ENCODE data around the gene MS4A10. TPM values are rescaled to one million over a fixed set of nuclear protein-coding genes. Genes with fewer than 3 reads are reported as not detected.

Gene MS4A10
- total and polyA plus RNA-seq, 10 donors: not detected

DNA sequence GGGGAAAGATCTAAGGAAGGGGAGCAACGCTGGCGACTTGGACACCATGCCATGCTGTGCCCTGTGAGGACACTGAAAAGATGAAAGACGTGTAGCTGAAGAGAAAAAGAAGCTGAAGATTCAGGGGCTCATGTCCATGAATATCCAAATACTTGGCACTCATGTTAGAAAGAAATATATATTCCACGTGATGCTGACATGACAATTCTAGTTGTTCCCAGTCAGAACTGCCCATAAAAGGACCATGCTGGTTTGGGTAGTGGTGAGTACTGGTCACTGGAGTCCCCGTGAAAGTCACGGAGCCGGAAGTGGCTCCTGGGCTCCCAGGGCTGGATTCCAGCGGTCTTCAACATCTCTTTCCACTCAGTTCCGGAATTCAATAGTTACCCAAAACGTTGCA is 18.6 kb upstream of the MS4A10 start:
- Histone ChIP-seq H3K4me3 (no peak overlapping the region), H3K36me3 (no peaks in the 10 kb centered on the region), H3K27ac (no peak overlapping the region), H3K4me1 (peaks cover 0 to 21% (median 2%) of the 10 kb centered on the region in 6 donors), H3K27me3 (replicated peaks in 1 of 7) (peaks cover 0 to 59% (median 15%) of the 10 kb centered on the region in 7 donors), H3K9me3 (no peaks in the 10 kb centered on the region)
- DNase-seq: peak; percentile 14
- 83 to 91% (median 86%) methylated on average over 10 of the region's 10 CpGs for WGBS, 5 donors
- TF ChIP-seq, protein P1, sequence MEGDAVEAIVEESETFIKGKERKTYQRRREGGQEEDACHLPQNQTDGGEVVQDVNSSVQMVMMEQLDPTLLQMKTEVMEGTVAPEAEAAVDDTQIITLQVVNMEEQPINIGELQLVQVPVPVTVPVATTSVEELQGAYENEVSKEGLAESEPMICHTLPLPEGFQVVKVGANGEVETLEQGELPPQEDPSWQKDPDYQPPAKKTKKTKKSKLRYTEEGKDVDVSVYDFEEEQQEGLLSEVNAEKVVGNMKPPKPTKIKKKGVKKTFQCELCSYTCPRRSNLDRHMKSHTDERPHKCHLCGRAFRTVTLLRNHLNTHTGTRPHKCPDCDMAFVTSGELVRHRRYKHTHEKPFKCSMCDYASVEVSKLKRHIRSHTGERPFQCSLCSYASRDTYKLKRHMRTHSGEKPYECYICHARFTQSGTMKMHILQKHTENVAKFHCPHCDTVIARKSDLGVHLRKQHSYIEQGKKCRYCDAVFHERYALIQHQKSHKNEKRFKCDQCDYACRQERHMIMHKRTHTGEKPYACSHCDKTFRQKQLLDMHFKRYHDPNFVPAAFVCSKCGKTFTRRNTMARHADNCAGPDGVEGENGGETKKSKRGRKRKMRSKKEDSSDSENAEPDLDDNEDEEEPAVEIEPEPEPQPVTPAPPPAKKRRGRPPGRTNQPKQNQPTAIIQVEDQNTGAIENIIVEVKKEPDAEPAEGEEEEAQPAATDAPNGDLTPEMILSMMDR (IDR thresholded peaks at IDR 0.05 in 8 of 11, conservative IDR thresholded peaks at IDR 0.05 in 3 of 11): no peak
- TF ChIP-seq POLR2AphosphoS5 (IDR thresholded peaks at IDR 0.05) (no peak), POLR2A (IDR thresholded peaks at IDR 0.05) (no peak)
- intact Hi-C loops (cut with DNase I; ENCODE audit: low total_unique reads): no loop called here

DNA sequence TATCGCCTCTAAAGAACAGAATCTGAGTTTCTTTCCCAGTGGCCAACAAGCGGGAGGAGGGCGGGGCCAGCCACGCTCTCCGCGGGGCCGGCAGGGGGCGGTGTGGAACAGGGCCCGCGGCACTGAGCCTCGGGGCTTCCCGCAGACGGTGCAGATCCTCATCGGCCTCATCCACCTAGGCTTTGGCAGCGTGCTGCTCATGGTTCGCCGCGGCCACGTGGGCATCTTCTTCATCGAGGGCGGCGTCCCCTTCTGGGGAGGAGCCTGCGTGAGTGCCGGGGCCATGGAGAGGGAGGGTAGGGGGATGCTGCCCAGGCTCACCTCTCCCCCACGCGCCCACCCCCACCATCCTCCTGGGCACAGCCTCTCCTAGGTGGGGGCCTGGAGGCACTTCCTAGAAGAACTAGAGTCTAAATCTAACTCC is 17.7 kb upstream of the MS4A10 start:
- DNase-seq: peak; percentile 70
- Histone ChIP-seq H3K27me3 (replicated peaks in 1 of 7) (peaks cover 0 to 66% (median 15%) of the 10 kb centered on the region in 7 donors), H3K36me3 (no peaks in the 10 kb centered on the region), H3K27ac (no peak overlapping the region), H3K9me3 (no peaks in the 10 kb centered on the region), H3K4me3 (no peak overlapping the region), H3K4me1 (peaks cover 0 to 13% (median 0%) of the 10 kb centered on the region in 6 donors)
- TF ChIP-seq, protein P1 (IDR thresholded peaks at IDR 0.05 in 8 of 11, conservative IDR thresholded peaks at IDR 0.05 in 3 of 11): peak in 4 of 11 experiments; percentile 23 to 43 (median 33)
- TF ChIP-seq POLR2AphosphoS5 (IDR thresholded peaks at IDR 0.05) (no peak), POLR2A (IDR thresholded peaks at IDR 0.05) (no peak)
- WGBS, 5 donors: 36 to 48% (median 39%) methylated on average over 13 to 26 of the region's 26 CpGs
- intact Hi-C loops (cut with DNase I; ENCODE audit: low total_unique reads): no loop called here

DNA sequence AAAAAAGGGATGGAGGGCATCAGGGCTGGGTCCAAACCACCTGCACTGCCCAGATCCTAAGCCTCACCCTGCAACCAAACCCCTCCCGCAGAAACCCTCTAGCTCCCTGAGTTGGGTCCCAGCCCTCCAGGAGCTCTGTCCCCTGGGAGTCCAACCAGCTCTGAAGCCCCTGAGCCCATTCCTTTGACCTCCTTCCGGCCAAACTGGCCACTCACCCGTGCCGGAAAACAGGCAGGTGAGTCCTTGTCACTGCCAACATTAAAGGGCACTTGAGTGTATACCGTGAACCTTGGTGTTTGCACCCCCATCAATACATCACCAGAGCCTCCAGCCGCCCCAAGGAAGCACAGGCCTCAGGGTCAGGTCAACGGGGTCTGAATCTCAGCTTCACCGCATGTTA is 16.9 kb upstream of the MS4A10 start:
- peak; percentile 64 for DNase-seq
- intact Hi-C loops (cut with DNase I; ENCODE audit: low total_unique reads): no loop called here
- no peak overlapping the region for H3K4me3 ChIP-seq
- WGBS, 5 donors: 84 to 94% (median 93%) methylated on average over 8 of the region's 8 CpGs
- H3K27me3 ChIP-seq (replicated peaks in 1 of 7): peaks cover 0 to 68% (median 19%) of the 10 kb centered on the region in 7 donors
- no peaks in the 10 kb centered on the region for H3K36me3 ChIP-seq
- H3K9me3 ChIP-seq: no peaks in the 10 kb centered on the region
- TF ChIP-seq, protein P1 (IDR thresholded peaks at IDR 0.05 in 8 of 11, conservative IDR thresholded peaks at IDR 0.05 in 3 of 11): no peak
- TF ChIP-seq POLR2A (IDR thresholded peaks at IDR 0.05): no peak
- TF ChIP-seq POLR2AphosphoS5 (IDR thresholded peaks at IDR 0.05): no peak
- no peak overlapping the region for H3K27ac ChIP-seq
- peaks cover 0 to 5% (median 0%) of the 10 kb centered on the region in 6 donors for H3K4me1 ChIP-seq

DNA sequence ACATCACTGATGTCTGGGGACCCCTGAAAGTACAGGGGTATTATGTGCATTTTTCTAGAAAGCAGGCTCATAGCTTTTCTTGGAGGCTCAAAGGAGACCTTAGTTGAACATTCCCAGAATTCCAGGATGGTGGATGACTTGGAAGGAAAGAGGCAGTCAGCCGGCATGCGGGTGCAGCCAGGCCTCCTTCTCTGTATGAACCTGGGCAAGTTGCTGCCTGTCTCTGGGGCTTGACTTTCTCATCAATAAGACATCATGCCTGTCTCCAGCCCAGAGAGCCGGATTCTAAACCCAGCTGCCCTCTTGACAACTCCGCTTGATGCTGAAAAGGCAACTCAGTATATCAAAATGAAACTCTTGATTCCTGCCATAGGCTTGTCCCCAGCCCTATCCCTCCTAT is 15.9 kb upstream of the MS4A10 start:
- H3K9me3 ChIP-seq: no peaks in the 10 kb centered on the region
- H3K4me1 ChIP-seq: no peaks in the 10 kb centered on the region
- H3K27ac ChIP-seq: no peak overlapping the region
- intact Hi-C loops (cut with DNase I; ENCODE audit: low total_unique reads): no loop called here
- H3K27me3 ChIP-seq (replicated peaks in 1 of 7): peaks cover 0 to 58% (median 19%) of the 10 kb centered on the region in 7 donors
- 74 to 96% (median 85%) methylated on average over 4 of the region's 4 CpGs for WGBS, 5 donors
- no peak overlapping the region for H3K4me3 ChIP-seq
- no peaks in the 10 kb centered on the region for H3K36me3 ChIP-seq
- TF ChIP-seq POLR2A (IDR thresholded peaks at IDR 0.05) (no peak), POLR2AphosphoS5 (IDR thresholded peaks at IDR 0.05) (no peak)
- TF ChIP-seq, protein P1 (IDR thresholded peaks at IDR 0.05 in 8 of 11, conservative IDR thresholded peaks at IDR 0.05 in 3 of 11): no peak
- peak; percentile 41 for DNase-seq

Measured in spleen (tissue), 11 donors.